ENCODE measurements around the gene ADCY1. TPM values are rescaled to one million over a fixed set of nuclear protein-coding genes. Genes with fewer than 3 reads are reported as not detected.

ADCY1 gene
- total RNA-seq, 2 experiments from 2014 or later = 0.02 to 0.07 TPM

DNA sequence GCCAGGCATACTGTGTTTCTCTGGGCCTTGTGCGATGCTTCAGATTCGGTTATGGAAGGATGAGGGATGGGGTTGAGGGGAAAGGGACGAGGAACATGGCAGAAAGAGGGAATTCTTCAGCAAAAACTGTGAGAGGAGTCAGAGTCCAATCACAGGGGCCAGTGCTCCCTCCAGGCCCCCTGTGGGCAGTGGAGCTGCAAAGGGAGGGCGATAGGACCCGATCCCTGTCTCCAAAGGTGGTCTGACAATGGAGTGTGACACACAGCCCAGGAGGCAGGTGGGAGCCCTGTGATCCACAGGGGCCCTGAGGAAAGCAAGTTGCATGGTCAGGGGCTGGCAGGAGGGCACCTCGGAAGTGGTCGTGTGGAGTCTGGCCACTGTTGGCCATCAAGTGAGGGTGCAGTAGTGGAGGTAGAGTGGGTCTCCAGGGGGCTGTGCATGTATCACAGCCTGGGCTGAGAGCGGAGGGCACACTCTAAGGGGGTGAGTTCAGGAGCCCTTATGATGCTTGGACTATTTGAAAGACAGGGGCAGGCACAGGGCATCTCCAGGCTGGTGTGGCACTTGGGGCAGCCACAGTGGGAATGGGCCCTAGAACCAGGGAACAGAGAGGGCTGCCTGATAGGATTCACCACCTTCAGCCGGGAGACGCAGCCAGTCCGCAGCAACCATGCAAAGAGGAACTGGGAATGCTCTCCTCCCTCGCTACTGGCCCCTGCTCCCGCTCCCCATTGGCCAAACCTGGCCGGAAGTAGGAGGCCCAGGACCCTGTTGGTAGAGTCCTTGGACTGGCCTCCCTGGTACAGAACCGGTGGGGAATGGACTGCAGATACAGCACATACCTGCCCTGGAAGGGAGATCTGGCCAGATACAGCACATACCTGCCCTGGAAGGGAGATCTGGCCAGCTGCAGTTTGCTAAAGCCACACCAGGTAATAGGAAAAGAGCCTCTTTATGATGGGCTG, 115.9 kb downstream of the ADCY1 start:
- CTCF ChIA-PET = no interaction called here
- ATAC-seq = no peak
- Mint-ChIP-seq H3K27ac (no peak overlapping the region), H3K36me3 (ENCODE audit: low read depth) (no peaks in the 10 kb centered on the region), H3K4me1 (ENCODE audit: low read depth) (no peaks in the 10 kb centered on the region), H3K4me3 (no peak overlapping the region), H3K9me3 (no peaks in the 10 kb centered on the region), H3K27me3 (no peaks in the 10 kb centered on the region)
- TF ChIP-seq, protein P1, sequence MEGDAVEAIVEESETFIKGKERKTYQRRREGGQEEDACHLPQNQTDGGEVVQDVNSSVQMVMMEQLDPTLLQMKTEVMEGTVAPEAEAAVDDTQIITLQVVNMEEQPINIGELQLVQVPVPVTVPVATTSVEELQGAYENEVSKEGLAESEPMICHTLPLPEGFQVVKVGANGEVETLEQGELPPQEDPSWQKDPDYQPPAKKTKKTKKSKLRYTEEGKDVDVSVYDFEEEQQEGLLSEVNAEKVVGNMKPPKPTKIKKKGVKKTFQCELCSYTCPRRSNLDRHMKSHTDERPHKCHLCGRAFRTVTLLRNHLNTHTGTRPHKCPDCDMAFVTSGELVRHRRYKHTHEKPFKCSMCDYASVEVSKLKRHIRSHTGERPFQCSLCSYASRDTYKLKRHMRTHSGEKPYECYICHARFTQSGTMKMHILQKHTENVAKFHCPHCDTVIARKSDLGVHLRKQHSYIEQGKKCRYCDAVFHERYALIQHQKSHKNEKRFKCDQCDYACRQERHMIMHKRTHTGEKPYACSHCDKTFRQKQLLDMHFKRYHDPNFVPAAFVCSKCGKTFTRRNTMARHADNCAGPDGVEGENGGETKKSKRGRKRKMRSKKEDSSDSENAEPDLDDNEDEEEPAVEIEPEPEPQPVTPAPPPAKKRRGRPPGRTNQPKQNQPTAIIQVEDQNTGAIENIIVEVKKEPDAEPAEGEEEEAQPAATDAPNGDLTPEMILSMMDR (IDR thresholded peaks at IDR 0.05) = no peak
- POLR2A ChIA-PET = no interaction called here
- intact Hi-C loops (cut with micrococcal nuclease) = no loop called here
- no peak for DNase-seq

DNA sequence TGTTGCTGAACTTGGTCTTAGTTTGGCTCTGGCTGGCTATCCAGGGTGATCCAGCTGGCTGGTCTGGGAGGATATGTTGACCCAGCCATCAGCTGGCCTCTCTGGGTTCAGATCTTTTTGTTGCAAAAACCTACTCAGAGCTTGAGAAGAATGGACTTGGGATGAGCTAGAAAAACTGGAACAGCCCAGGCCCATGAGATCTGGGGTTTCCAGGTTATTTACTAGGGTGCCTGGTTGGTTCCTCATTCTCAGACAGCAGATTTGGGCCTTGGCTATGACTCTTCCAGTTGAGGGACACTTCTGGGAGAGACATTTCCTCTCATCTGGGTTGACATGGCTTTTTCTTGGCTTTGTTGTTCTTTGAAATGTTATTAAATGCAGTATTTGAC, 116.6 kb downstream of the ADCY1 start:
- H3K27me3 Mint-ChIP-seq = no peaks in the 10 kb centered on the region
- H3K36me3 Mint-ChIP-seq (ENCODE audit: low read depth) = no peaks in the 10 kb centered on the region
- no peak overlapping the region for H3K4me3 Mint-ChIP-seq
- H3K27ac Mint-ChIP-seq = no peak overlapping the region
- TF ChIP-seq, protein P1 (IDR thresholded peaks at IDR 0.05) = no peak
- no peaks in the 10 kb centered on the region for H3K9me3 Mint-ChIP-seq
- no peak for DNase-seq
- ChIA-PET POLR2A (no interaction called here), CTCF (no interaction called here)
- ATAC-seq = no peak
- intact Hi-C loops (cut with micrococcal nuclease) = no loop called here
- H3K4me1 Mint-ChIP-seq (ENCODE audit: low read depth) = no peaks in the 10 kb centered on the region

DNA sequence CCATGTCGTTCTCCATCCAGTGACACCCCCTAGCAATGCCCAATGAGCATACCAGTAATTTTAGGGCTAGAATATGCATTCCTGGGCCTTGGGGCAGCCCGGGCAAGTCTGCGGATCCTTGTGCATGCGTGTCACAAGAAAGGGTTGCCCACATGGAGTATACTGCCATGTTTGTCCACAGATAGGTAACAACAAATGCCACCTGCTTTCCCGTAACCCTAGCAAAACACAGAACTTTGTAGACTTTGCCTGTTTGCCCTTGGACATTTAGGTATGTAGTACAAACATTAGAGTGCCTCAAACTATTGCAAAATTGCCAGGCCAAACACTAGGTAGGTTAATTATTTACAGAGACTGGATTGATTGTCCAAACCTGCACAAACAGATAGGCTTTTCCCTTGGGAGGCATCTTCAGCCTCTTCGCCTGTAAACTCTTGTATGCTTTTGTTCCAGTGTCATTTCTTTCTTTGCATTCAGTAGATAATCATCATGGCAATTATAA, 117.0 kb downstream of the ADCY1 start:
- ChIA-PET CTCF (no interaction called here), POLR2A (no interaction called here)
- no peak overlapping the region for H3K27ac Mint-ChIP-seq
- H3K27me3 Mint-ChIP-seq = no peaks in the 10 kb centered on the region
- no peaks in the 10 kb centered on the region for H3K4me1 Mint-ChIP-seq (ENCODE audit: low read depth)
- TF ChIP-seq, protein P1 (IDR thresholded peaks at IDR 0.05) = no peak
- no peak overlapping the region for H3K4me3 Mint-ChIP-seq
- no peaks in the 10 kb centered on the region for H3K9me3 Mint-ChIP-seq
- intact Hi-C loops (cut with micrococcal nuclease) = no loop called here
- no peaks in the 10 kb centered on the region for H3K36me3 Mint-ChIP-seq (ENCODE audit: low read depth)
- DNase-seq (no peak), ATAC-seq (no peak)

DNA sequence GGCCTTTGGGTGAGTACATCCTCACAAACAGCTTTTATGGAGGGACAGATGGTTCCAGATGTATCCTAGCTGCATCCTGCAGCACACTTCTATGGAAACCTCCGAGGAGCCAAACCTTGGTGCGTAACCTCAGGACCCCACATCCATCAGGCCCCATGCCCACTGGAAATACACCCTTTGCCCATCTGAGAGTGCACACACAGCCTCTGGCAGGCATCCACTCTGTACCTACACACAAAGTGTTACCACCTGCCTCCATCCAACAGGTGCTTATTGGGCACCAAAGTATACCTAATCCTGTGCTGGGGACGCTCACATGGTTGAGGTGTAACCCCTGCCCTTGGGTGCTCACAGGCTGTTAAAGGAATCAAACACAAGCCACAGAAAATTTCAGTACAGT, 117.9 kb downstream of the ADCY1 start:
- Mint-ChIP-seq H3K27ac (no peak overlapping the region), H3K36me3 (ENCODE audit: low read depth) (no peaks in the 10 kb centered on the region), H3K9me3 (no peaks in the 10 kb centered on the region), H3K27me3 (no peaks in the 10 kb centered on the region), H3K4me1 (ENCODE audit: low read depth) (no peaks in the 10 kb centered on the region), H3K4me3 (no peak overlapping the region)
- TF ChIP-seq, protein P1 (IDR thresholded peaks at IDR 0.05) = no peak
- POLR2A ChIA-PET = no interaction called here
- ATAC-seq (no peak), DNase-seq (no peak)
- CTCF ChIA-PET = no interaction called here
- intact Hi-C loops (cut with micrococcal nuclease) = no loop called here

DNA sequence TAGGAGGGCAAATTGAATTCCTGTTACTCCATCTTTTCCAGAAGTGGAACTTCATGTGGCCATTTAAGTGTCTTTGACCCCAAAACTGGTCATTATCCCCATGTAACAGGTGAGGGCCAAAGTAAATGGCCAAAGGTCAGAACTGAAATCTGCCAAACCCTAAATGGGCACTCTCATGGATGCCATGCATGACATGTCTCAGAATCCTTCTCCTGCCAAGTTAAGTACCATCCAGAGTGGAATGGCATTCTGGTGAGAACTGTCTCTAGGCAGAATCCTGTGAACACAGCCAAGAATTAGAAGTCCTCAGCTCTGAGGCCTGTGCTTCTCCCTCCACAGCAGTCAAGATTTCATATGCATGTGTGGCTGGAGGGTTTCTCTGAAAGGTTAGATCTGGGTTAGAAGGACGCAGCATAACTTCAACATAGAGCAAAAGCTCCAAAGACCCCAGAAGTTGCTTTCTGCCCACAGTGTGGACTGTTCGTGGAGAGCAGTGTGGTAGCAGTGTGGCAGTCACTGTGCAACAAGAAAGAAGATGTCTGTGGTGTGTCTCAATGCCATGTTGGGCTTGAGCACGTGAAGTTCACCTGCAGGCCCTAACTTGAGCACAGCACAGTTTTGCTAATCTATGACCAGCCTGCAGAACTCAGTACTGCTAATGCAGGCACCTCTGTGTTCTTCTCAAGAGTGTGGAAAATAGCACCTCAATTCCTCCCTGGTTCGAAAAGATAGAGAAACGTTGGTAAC, 121.3 kb downstream of the ADCY1 start:
- ChIA-PET CTCF (interaction anchor here (1.5 kb wide), 1 partner anchor 32 kb away, joined by 4 read pairs; no protein-coding TSS in a partner anchor), POLR2A (no interaction called here)
- no peak for DNase-seq
- intact Hi-C loops (cut with micrococcal nuclease) = no loop called here
- Mint-ChIP-seq H3K36me3 (ENCODE audit: low read depth) (no peaks in the 10 kb centered on the region), H3K4me1 (ENCODE audit: low read depth) (no peaks in the 10 kb centered on the region), H3K27me3 (no peaks in the 10 kb centered on the region), H3K4me3 (no peak overlapping the region), H3K9me3 (no peaks in the 10 kb centered on the region), H3K27ac (no peak overlapping the region)
- TF ChIP-seq, protein P1 (IDR thresholded peaks at IDR 0.05) = no peak
- no peak for ATAC-seq
